WERI-Rb-1 (cell line): Measurements from ENCODE around the gene RAB18.

Experiments used
- DNase-seq: peaks from one replicate; pipeline ENCODE4 v3.0.0-alpha.2; 2020
- H3K27ac ChIP-seq: fragments of 250-450 bp; sonication (Bioruptor Pico); 2 replicates; pipeline ENCODE4 v1.5.1; 2020; ENCODE audit warnings: mild to moderate bottlenecking, moderate library complexity
- H3K27me3 ChIP-seq: fragments of 250-450 bp; sonication (Bioruptor Pico); 2 replicates; pipeline ENCODE4 v1.5.1; 2021; ENCODE audit warnings: mild to moderate bottlenecking, low read depth, moderate library complexity; ENCODE audit not compliant: insufficient read depth, severe bottlenecking
- H3K36me3 ChIP-seq: fragments of 250-450 bp; sonication (Bioruptor Pico); 2 replicates; pipeline ENCODE4 v1.5.1; 2020; ENCODE audit warnings: mild to moderate bottlenecking, moderate library complexity
- H3K4me3 ChIP-seq: 2 replicates; pipeline ENCODE4 v1.5.1; 2011; ENCODE audit warnings: low read depth, mild to moderate bottlenecking, control low read depth, low read length
- H3K9me3 ChIP-seq: fragments of 250-450 bp; sonication (Bioruptor Pico); 2 replicates; pipeline ENCODE4 v1.5.1; 2021; ENCODE audit warnings: mild to moderate bottlenecking, moderate library complexity; ENCODE audit not compliant: severe bottlenecking
- TF ChIP-seq, protein P1 (sequence below): IDR thresholded peaks from 2 replicates; pipeline ENCODE4 v1.5.1; 2011; ENCODE audit warnings: low read depth, mild to moderate bottlenecking, control low read depth, inconsistent platforms, low read length

Gene RAB18

DNA sequence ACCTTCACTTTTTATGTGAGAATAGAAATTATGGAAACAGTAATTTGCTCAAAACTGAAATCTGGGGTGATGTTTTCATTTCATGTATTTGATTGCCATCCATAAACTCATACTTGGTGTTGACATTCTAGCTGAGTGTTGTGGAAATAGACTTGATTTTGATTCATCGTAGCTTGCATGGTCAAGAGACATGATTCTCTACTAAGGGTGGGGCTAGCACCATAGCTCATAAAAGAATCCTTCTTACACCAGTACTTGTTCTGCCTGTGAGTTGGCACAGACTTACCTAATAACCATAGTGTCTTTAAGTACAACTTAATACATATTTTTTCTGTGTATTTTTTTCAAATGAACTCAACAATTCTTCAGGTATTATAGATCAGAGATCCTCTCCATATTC lies 36.6 kb downstream of the RAB18 start:
- Histone ChIP-seq H3K27ac (no peak overlapping the region), H3K4me3 (no peak overlapping the region), H3K27me3 (no peaks in the 10 kb centered on the region), H3K36me3 (no peaks in the 10 kb centered on the region), H3K9me3 (no peaks in the 10 kb centered on the region)
- TF ChIP-seq, protein P1, sequence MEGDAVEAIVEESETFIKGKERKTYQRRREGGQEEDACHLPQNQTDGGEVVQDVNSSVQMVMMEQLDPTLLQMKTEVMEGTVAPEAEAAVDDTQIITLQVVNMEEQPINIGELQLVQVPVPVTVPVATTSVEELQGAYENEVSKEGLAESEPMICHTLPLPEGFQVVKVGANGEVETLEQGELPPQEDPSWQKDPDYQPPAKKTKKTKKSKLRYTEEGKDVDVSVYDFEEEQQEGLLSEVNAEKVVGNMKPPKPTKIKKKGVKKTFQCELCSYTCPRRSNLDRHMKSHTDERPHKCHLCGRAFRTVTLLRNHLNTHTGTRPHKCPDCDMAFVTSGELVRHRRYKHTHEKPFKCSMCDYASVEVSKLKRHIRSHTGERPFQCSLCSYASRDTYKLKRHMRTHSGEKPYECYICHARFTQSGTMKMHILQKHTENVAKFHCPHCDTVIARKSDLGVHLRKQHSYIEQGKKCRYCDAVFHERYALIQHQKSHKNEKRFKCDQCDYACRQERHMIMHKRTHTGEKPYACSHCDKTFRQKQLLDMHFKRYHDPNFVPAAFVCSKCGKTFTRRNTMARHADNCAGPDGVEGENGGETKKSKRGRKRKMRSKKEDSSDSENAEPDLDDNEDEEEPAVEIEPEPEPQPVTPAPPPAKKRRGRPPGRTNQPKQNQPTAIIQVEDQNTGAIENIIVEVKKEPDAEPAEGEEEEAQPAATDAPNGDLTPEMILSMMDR, result no peak
- no peak for DNase-seq

DNA sequence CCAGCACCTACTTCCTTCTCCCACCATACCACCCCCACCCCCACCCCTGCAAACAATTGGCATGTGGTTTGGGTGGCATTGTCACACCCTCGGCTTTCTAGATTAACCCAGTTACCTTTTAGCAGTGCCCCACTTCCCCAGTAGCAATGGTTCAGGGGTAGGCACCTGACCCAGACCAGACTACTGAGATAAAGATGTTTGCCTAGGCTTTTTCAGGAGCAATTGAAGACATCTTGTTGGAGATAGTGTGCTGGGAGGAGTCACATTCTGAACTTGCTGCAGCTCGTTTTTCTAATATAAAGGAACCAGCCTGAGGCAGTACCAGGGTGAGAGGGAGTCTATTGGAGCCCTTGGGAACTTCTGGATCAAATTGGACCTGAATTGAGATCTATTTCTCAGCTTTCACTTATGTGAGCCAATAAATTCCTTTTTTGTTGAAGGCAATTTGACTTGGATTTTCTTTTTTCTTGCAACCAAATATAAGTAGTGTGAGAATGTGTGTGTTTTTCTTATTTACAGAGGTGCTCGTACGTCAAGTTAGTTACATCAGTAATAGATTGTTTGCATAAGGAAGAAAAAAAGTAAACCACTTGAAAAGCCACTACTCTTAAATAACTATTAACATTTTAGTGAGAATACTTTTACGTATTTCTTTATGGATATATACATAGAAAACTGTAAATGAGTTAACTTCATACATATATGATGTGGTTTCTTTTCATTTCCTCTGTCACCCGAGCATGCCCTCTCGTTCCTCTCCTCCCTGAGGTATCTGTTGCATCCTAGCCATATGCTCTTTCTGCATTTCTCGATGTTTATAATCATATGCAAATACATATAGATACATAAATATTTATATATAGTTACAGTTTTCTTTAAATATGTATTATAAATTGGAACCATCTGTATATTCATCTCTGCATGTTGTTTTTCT lies 38.0 kb downstream of the RAB18 start:
- TF ChIP-seq, protein P1, result no peak
- no peaks in the 10 kb centered on the region for H3K27me3 ChIP-seq
- H3K27ac ChIP-seq, result no peak overlapping the region
- no peak for DNase-seq
- no peaks in the 10 kb centered on the region for H3K9me3 ChIP-seq
- no peak overlapping the region for H3K4me3 ChIP-seq
- H3K36me3 ChIP-seq, result no peaks in the 10 kb centered on the region

GRCh38 chr10:27542812-27543211 lies 38.7 kb downstream of the RAB18 start:
- H3K36me3 ChIP-seq, result no peaks in the 10 kb centered on the region
- DNase-seq, result peak; percentile 14
- H3K9me3 ChIP-seq, result no peaks in the 10 kb centered on the region
- TF ChIP-seq, protein P1, result no peak
- H3K27me3 ChIP-seq, result no peaks in the 10 kb centered on the region
- H3K27ac ChIP-seq, result no peak overlapping the region
- no peak overlapping the region for H3K4me3 ChIP-seq

DNA sequence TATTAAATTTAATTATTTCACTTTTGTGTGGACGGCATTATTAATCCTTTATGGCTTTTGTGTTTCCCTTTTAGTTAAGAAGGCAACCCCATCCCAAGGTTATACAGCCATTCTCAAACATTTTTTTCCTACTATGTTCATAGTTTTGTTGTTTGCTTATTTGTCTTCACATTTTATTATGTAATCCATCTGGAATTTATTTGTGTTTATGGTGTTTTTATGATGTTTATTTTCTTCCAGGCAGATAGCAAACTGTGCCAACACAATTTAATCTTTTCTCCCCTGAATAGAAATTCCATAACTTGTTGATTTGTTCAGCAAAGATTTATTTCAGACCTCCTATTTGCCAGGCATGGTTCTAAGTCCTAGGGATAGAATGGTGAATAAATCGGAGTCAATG lies 42.9 kb downstream of the RAB18 start:
- TF ChIP-seq, protein P1, result no peak
- no peak overlapping the region for H3K27ac ChIP-seq
- H3K9me3 ChIP-seq, result no peaks in the 10 kb centered on the region

GRCh38 chr10:27547482-27547881 lies 43.4 kb downstream of the RAB18 start:
- Histone ChIP-seq H3K27ac (no peak overlapping the region), H3K4me3 (no peak overlapping the region), H3K27me3 (no peaks in the 10 kb centered on the region), H3K9me3 (no peaks in the 10 kb centered on the region), H3K36me3 (no peaks in the 10 kb centered on the region)
- no peak for DNase-seq
- TF ChIP-seq, protein P1, result no peak

More for the DNA sequence above, 42.9 kb downstream of the RAB18 start:
- no peaks in the 10 kb centered on the region for H3K27me3 ChIP-seq
- H3K36me3 ChIP-seq, result no peaks in the 10 kb centered on the region
- no peak for DNase-seq
- no peak overlapping the region for H3K4me3 ChIP-seq

GRCh38 chr10:27550823-27551222 lies 46.7 kb downstream of the RAB18 start:
- no peak overlapping the region for H3K27ac ChIP-seq
- no peak overlapping the region for H3K4me3 ChIP-seq
- no peaks in the 10 kb centered on the region for H3K36me3 ChIP-seq
- no peaks in the 10 kb centered on the region for H3K9me3 ChIP-seq
- DNase-seq, result no peak
- TF ChIP-seq, protein P1, result no peak
- no peaks in the 10 kb centered on the region for H3K27me3 ChIP-seq
